Activated T-cell treated with anti-CD3 and anti-CD28 coated beads for 1 hour (primary cell): ENCODE measurements around the gene CLDN14.

Experiments
- DNase-seq: peaks from one replicate; pipeline ENCODE4 v3.0.0-alpha.2; 2020; ENCODE audit warnings: low read depth

CLDN14 gene, protein sequence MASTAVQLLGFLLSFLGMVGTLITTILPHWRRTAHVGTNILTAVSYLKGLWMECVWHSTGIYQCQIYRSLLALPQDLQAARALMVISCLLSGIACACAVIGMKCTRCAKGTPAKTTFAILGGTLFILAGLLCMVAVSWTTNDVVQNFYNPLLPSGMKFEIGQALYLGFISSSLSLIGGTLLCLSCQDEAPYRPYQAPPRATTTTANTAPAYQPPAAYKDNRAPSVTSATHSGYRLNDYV

DNA sequence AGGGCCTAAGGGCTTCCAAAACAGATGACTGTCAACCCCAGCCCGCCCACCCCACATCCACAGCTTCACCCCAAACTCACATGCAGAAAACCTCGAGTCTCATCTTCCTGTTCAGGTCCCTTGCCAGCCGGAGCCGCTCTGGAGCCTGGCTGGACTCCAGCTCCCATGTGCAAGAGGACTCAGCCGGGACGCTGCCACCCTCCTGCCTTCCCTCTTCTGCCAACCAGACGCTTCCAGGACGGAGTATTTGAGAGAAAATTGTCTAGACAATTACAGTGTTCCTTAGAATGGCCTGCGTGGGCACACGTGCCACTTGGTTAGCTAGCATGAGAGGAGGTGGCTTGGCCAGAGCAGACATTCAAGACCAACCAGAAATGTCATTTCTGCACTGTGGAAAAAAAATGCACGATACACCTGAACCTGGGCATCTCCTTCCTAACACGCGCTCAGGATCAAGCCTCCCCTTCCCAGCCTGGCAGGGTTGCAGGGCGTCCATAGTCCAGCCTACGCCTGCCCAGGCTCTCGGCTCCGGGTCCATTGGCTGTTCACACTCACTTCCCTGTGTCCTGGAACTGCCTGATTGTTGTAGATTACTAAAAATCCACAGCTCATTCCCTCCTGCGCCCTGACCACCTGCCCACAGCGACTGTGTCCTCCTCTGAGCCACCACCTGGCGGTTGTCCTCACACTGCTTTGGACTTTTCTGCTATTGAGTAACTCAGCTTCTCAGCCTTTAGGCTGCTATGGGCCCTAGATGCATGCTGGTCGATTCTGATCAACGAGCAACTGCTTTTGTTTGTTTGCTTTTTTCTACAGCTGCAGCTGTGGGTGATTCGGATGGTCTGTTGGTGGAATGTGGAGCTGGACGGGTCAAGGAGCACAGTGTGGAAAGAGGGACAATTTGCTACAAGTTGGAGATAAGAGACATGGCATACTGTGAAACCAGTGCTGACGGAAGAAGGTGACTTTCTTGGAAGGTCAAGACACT is at the start of gene CLDN14:
TSS of gene CLDN14 (minus strand) at position 708 of the 988 bp plus-strand sequence. CDS start 18,427 bp downstream, outside the sequence.
- DNase-seq = no peak

DNA sequence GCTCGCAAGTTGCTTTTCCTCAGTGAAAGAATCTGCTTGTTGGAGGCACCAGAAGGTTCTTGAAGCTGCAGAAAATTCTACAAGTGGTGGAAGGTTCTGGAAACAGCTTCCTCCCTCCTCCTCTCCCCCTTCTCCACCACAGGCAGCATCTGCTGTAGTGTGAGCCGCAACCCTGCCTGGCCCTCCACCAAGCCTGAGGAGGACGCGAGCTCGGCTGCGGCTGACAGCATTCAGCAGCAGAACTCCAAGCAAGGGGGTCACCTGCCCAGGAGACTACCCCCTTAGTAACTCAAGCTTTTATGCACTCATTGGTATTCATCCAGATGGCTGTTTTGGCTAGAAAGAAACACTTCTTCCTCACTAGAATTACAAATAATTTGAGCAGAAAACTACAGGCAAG is 48.8 kb upstream of the CLDN14 start:
- no peak for DNase-seq

DNA sequence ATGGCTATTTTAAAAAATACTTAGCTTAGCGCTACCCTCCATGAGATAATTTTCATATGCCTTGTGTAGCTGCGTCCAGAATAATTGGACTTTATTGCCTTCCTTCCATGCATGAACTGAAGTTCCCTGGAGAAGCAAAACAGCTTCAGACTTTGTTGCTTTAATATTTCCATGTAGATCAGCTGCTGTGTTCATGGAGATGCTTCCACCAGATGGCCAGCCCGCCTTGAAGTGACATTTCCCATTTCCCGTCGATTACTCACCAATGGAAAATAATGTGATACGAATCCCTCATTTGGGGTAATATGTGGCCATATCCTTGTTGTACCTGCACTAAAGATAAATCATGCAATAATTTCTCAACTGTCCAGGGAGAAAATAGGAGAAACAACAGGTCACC is 47.4 kb upstream of the CLDN14 start:
- no peak for DNase-seq

DNA sequence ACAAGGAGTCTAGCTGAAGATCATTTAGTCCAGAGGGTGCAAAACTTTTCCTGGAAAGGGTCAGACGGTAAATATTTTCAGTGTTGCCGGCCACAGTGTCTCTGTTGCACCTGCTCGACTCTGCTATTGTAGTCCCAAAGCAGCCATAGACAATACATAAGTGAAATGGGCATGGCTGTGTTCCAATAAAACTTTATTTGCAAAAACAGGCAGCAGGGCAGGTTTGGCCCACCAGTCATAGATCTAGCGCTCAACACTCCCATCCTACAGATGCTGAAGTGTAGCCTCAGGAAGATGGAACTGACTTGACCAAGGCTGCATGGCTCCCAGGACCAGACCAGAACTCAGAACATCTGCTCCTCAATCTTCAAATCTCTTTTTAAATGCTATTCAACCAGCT is 46.2 kb upstream of the CLDN14 start:
- no peak for DNase-seq

DNA sequence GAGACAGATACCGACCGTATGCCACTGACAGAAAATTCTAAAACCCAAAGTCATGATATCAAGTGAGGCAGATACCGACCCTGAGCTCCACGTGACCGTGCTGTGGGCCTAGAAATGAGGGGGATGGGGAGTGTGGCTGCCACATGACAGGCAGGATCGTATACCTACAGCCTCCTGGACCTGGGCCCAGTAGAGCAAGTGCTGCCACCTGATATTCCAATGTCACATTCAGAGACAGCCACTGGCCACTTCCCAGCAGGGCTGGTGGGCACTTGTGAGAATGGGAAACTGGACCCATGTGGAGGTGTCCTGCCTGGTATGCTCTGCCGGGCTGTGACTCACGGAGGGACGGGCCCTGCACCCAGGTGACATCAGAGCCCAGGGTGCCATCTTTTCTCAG is 44.6 kb upstream of the CLDN14 start:
- DNase-seq = no peak

DNA sequence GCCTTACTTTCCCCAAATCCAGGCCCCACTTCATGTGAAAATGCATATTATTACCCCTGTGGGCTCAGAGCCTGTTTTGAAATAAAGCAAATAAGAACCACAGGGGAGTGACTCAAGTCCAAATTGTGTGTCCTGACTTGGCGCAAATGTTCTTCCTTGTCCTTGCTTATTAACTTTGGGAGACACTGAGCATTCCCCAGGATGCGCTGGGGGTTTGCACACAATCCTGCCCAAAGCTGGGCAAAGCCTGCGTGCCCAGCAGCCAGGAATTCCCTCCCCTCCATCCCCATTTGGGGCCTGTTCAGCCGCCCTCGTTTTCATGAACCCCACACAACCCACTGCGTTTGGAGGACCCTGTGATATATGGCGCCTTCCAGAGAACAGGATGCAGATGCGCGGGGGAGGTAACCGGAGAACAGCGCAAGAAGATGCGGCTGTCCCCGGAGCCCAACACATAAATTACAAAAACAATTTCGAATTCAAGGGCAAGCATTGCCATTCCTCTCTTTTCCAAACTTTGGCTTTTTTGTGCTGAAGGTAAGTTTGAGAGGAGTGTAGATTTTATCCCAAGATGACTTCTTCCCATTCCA is 42.4 kb upstream of the CLDN14 start:
- no peak for DNase-seq

DNA sequence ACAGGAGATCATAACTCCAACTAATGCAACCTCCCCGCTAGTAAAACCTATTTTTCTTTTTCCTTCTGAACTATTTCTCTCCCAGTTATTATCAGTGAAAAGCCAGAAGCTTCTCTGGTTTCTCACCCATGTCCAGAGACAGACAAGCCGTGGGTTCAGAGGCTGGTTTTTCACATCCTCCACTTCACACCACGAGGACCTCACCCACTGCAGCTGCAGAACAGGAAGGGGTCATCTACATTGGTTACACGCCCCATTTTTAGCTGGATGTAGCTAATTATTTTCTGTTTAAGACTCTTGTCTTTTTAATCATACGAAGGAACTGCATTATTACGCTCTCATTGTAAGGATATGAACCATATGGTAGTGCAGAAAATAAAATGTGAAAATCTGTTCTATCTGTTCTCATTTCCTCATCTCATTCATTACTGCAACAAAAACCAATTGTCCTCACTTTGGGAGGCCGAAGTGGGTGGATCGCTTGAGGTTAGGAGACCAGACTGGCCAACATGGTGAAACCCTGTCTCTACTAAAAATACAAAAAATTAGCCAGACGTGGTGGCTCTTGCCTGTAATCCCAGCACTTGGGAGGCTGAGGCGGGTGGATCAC is 39.1 kb upstream of the CLDN14 start:
- no peak for DNase-seq

DNA sequence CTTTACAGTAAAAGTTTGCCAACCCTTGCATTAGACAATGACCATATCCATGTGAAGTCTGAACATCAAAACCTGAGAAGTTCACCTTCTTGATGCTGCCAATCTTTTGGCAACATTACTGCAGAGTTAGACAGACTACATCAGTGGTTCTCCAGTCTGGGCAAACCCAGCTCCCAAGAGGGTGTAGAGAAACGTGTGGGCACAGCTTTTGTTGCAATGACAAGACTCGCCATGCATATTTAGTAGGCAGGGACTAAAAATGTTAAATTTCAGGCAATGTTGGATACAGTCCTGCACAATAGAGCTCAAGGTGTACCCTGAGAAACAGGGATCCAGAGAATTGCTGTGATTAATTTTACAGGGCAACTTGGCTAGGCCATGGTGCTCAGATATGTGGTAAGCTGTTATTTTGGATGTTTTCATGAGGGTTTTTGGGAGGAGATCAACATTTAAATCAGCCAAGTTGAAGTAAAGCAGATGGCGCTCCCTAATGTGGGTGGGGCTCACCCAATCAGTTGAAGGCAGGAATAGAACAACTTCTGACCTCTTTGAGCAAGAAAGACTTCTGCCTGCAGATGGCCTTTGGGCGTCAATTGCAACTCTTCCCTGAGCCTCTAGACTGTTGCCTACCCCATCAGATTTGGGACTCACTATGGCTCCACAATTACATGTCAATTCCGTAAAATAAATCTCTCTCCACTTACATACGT is 37.6 kb upstream of the CLDN14 start:
- DNase-seq = no peak

DNA sequence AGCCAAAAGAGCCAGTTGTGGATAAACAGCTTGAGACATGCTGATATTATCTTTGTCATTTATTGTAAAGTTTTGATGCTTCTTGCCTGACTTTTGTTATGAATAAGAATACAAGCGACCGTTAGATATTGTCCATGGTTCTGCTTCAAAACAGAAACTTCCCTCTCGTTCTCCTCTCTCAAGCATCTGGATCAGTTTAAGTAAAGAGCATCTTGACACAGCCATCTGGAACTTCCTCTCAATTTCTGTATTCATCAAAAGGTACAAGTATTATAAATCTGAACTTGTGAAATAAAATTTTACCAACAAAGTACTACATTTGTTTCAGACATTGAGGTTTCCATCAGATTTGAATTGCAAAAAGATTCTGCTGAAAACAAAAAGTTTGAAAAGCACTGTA is 36.4 kb upstream of the CLDN14 start:
- no peak for DNase-seq

DNA sequence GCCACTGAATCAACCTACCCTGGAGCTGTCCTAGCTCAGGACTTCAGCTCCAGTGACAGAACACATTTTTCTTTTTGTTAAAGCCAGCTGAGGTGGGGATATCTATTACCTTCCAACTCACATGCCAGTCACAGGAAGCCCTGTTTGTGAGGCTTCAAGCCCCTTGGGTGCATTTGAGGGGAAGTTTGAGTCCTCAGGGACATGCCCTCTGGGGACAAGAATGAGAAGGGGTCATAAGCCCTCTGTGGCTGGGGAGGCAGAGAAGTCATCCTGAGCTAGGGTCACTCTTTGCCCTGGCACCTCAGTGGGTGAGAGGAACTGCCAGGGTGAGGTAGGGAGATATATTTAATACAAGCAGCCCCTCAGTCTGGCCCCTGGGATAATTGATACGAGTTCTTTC is 33.5 kb upstream of the CLDN14 start:
- no peak for DNase-seq

DNA sequence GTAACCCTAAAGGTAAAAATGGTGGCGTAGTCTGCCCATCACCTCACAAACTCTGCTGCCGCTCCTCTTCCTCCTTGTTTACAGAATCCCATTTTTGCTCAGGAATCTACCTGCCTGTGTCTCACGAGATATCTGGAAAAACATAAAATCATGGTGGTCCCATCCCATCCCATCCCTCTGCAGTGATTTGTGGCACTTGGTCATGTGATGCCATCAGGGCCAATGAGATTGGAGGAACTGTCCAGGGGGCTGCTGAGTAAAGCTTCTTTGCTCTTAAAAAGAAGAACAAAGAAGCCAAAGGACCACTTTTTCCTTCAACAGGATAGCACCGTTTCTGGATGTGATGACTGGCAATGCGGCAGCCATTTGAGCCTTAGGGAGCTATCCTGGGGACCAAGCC is 33.0 kb upstream of the CLDN14 start:
- DNase-seq = no peak

DNA sequence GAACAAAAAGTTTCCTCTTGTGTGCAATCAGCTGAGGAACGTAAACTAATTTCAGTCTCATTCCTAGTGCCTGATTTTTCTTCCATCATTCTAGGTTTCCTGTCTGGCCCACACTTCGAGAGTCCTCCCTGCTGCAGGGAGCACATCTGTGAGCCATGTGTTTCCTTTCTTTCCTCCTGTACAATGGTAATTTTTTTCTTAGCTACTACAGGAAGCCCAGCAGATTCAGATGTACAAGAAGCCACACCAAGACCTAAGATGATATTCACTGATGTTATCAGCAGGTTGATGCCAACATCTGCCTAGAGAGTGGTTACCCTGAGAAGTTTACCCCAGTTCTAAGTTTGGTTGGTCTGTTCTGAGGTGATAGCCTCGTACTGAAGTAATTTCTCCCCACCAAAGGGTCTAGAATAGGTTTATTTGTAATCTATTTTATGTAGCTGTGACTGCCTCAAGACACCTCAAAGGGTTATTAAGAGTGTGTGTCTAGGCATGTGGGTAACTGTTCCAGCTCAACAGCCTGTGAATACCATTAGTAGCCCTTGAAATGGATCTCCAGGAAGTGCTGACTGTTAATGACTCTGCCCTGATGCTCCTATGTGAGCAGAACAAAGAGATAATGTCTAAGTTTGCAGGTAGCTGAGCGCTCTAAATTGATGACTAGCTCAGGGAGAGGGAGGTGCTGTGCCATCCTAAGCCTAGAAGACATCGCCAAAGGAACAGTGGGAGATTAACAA is 31.7 kb upstream of the CLDN14 start:
- no peak for DNase-seq

DNA sequence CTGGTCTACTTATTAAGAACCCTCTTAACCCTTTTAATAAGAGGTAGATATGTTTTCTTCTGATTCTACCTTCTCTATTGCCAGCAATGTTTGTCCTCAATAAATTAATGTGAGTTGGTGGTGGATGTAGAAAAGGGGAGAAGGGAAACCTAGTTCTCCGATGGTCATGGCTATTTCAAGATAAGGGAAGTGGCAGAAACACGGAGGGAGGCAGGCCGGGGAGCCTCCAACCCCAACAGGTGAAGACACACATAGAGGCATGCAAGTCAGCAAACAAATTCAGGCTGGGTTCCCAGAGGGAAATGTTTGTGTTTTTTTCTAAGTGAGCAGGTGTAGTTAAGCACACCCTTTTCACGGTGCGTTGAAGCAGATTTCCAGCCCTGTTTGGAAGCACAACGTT is 31.0 kb upstream of the CLDN14 start:
- no peak for DNase-seq

DNA sequence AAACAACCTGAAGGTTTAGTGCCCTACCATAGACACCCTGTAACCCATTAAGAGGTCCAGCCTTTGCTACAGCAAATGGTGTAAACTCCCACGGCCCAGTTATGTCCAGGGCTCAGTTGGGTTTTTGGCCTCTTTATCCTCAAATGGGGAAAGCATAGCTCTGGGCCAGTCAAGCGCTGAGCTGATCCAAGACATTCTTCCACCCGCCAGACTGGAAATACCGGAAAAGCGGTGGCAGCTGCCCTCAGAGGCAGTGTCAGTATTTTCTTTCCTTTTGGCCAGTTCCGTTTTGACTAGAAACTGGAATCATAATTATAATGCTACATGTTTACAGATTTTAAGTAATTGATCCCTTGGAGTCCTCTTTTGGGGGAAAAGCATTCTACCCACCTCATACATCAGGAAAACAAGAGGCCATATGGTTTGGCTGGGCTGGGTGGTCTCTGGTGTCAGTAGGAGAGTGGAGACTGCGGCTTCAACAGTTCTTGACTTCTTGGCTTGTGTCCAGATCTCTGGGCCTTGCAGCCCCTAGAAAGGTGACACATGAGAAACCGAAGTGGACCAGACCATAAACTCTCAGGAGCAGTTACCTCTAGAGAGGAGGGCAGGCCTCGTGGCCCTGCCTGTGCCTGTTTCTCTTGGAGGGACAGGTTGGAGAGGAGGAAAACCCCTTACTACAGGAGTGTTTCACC is 30.2 kb upstream of the CLDN14 start:
- no peak for DNase-seq

DNA sequence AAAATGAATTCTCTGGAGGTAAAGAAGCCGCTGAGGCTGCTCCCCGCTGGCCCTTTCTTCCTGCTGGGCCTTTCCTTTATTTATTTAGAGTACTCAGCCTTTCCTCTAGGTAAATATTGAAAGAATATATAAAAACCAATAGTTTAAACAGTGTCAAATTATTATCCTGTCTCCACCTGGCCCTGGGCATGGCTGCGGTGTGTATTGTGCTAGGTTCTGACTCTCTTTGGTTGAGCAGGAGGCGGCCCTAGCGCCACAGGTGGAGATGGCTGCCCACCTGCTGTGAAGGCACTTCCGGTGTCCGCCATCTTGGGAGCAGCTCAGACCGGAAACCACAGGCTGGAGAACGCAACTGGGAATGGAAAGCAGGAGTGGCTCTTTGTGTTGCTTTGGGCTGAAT is 29.0 kb upstream of the CLDN14 start:
- DNase-seq = no peak

DNA sequence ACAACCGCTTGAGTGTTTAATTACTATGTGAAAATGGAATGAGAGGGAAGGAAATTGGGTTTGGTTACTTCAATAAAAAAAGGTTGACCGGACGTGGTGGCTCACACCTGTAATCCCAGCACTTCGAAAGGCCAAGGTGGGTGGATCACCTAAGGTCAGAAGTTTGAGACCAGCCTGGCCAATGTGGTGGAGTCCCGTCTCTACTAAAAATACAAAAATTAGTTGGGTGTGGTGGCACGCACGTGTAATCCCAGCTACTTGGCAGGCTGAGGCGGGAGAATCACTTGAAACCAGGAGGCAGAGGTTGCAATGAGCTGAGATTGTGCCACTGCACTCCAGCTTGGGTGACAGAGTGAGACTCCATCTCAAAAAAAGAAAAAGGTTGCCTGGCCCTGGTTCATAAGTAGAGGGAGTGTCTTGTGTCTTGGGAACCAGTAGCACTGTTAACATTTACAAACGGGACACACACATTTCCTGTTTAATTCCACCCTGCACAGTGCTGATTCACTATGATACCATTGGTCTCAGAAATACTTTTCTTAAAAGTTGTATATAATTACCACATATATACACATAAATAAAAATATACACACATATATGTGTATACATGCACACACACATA is 27.6 kb upstream of the CLDN14 start:
- no peak for DNase-seq

DNA sequence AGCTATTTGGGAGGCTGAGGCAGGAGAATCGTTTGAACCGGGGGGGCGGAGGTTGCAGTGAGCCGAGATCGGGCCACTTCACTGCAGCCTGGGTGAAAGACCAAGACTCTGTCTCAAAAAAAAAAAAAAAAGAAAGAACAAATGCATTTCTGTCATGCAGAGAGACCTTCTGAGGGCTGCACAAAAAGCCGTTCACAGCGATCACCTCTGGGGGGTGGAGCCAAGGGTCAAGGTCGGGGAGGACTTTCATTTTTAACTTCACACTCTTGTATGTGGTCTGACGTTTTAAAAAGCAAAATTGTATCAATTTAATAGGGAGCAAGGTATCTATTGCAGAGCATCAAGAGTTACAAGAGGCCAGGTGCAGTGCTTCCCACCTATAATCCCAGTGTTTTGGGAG is 26.6 kb upstream of the CLDN14 start:
- no peak for DNase-seq

DNA sequence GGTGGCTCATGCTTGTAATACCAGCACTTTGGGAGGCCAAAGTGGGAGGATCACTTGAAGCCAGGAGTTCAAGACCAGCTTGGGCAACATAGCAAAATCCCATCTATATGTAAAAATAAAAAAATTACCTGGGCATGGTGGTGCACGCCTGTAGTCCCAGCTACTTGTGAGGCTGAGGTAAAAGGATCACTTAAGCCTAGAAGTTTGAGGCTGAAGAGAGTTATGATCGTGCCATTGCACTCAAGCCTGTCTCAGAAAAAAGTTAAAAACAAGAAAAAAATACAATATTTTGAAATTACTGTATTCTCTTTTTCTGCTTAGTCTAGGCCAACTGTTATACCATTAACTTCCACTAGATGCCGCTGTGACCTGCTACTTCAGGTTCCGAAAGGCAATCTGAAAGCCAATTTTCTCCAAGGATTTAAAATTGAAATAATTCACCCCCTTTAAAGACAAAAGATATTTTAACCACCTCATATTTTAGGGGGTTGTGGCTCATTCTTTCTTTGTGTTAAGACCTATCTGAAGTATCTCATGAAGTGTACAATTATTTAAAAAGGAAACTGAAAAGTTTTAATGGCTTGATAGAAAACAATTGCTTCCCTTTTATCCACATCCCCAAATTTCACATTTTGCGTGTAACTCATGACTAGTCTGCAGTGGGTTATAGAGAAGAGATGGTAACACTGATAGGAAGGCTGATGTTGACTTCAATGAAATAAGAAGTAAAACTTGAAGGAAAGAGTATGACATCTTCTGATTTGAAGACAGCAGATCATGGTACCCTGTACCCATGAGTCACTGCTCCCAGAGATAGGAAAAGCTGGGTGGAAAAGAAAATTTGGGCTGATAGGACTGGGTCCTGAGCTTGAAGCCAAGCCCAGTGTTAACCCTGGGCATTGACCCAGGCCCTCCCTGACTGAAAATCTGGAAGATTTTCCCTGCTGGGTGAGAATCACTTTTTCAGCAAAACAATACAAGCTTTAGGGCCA is 24.4 kb upstream of the CLDN14 start:
- peak; percentile 19 for DNase-seq

DNA sequence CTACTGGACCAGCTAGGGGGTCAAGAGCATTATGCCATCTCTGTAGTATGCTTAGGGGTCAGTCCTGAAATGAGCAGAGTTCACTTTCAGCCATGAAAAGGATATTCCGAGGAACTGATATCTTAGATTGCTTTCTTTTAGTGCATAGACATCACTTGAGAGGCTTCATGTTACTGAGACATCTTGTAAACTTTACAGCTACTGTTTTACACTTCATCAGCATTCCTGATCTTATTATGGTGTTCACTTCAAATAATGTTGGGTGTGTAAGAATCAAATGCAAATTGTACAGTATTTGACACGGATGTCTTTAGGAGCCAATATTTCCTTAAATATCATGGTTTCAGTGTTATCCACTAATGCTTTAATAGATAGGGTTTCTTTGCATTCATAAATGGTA is 22.4 kb upstream of the CLDN14 start:
- no peak for DNase-seq
